Measurements from ENCODE around the gene AK5. TPM values are rescaled to one million over a fixed set of nuclear protein-coding genes. Genes with fewer than 3 reads are reported as not detected.

The AK5 gene
- total RNA-seq, 2 donors from 2014 or later: 1.2 TPM; not detected in 1

DNA sequence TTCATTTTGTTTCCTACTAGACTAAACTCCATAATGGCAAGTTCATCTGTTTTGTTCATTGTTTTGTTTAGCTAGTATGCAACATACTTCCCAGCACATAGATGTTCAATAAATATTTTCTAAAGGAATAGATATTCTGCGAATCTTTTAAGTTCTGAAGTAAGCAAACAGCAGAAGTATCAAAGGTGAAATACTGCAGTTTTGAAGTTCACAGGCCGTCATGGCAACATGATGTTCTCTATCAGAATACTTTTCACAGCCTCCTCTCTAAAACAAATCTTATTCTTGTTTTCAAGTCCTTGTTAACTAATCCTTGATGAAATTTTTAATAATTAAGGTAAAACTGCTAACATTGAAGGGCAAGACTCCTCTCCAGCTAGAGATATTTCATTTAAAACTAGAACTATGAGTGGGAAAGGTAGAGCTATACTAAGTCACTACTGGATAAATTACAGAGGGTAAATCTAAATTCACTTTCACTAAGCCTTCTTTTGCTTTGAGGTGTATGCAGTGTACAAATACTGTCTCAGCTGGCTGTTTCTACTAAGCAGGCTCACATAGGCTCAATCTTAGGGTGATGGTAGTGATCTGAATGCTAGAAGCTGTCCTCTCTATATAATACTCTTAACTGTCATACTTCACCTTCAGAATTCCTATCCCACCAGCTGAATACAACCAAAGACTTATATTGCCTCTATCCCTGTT lies 303.9 kb downstream of the AK5 start:
- DNase-seq (ENCODE audit: low spot score) (no peak), ATAC-seq (peak in 1 of 2 donors; percentile 31)
- Mint-ChIP-seq H3K4me3 (no peak overlapping the region), H3K4me1 (ENCODE audit: low read depth in 2 of 2) (no peaks in the 10 kb centered on the region), H3K27me3 (no peaks in the 10 kb centered on the region), H3K36me3 (no peaks in the 10 kb centered on the region), H3K27ac (no peak overlapping the region), H3K9me3 (no peaks in the 10 kb centered on the region)

DNA sequence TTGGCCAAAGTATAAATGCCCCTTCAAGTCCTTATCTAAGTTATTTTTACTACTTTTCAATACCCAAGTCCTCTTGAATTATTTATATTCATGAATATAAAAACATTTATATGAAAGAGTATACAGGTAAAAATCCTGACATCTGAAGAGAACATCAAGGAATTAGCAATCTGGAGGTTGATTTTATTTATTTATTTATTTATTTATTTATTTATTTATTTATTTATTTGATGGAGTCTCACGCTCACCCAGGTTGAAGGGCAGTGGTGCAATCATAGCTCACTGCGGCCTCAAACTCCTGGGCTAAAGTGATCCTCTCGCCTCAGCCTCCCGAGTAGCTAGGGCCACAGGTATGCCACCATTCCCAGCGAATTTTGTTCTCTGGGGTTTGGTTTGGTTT lies 307.4 kb downstream of the AK5 start:
- ATAC-seq: no peak
- no peak overlapping the region for H3K27ac Mint-ChIP-seq
- H3K27me3 Mint-ChIP-seq: no peaks in the 10 kb centered on the region
- H3K4me3 Mint-ChIP-seq: no peak overlapping the region
- peaks cover 0 to 12% of the 10 kb centered on the region in 2 donors for H3K4me1 Mint-ChIP-seq (ENCODE audit: low read depth in 2 of 2)
- no peaks in the 10 kb centered on the region for H3K36me3 Mint-ChIP-seq
- DNase-seq (ENCODE audit: low spot score): no peak
- H3K9me3 Mint-ChIP-seq: no peaks in the 10 kb centered on the region

DNA sequence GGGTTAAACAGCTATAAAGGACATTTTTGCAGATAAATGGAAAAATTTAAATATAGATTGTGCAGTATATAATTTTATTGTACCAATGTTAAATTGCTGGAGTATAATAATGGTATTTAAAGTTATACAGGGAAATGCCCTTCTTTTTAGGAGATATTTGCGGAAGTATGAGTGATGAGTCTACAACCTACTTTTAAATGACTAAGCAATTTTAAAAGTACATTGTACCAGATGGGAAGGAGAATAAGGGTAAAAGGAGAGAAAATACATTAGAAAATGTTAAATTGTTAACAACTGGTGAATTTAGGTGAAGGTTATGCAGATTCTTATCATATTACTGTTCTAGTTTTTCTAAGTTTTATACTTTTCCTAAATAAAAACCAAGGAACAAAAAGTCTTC lies 308.8 kb downstream of the AK5 start:
- H3K4me3 Mint-ChIP-seq: no peak overlapping the region
- H3K27me3 Mint-ChIP-seq: no peaks in the 10 kb centered on the region
- H3K9me3 Mint-ChIP-seq: no peaks in the 10 kb centered on the region
- DNase-seq (ENCODE audit: low spot score): no peak
- no peak overlapping the region for H3K27ac Mint-ChIP-seq
- ATAC-seq: no peak
- peaks cover 0 to 16% of the 10 kb centered on the region in 2 donors for H3K4me1 Mint-ChIP-seq (ENCODE audit: low read depth in 2 of 2)
- H3K36me3 Mint-ChIP-seq: no peaks in the 10 kb centered on the region

DNA sequence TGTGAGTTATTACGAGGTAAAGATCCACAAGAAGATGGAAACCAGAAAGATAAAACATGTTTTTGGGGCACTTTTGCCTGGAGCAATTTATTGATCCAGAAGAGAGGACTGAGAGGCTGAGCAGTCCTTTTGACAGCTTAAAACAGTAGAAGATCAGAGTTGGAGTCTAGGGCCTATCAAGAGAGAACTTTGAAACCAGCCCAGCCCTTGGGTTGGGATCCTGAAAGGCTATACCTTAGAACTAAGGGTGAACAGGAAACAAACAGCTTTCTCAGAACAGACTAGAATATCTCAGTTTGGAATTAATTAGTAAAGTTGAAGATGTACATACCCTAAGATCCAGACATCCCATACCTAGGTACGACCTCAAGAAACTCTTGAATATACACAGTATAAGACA lies 311.1 kb downstream of the AK5 start:
- no peak overlapping the region for H3K27ac Mint-ChIP-seq
- no peak overlapping the region for H3K4me3 Mint-ChIP-seq
- DNase-seq (ENCODE audit: low spot score) (no peak), ATAC-seq (no peak)
- H3K27me3 Mint-ChIP-seq: no peaks in the 10 kb centered on the region
- peaks cover 6% of the 10 kb centered on the region for H3K36me3 Mint-ChIP-seq
- peaks cover 0 to 16% of the 10 kb centered on the region in 2 donors for H3K4me1 Mint-ChIP-seq (ENCODE audit: low read depth in 2 of 2)
- H3K9me3 Mint-ChIP-seq: no peaks in the 10 kb centered on the region

DNA sequence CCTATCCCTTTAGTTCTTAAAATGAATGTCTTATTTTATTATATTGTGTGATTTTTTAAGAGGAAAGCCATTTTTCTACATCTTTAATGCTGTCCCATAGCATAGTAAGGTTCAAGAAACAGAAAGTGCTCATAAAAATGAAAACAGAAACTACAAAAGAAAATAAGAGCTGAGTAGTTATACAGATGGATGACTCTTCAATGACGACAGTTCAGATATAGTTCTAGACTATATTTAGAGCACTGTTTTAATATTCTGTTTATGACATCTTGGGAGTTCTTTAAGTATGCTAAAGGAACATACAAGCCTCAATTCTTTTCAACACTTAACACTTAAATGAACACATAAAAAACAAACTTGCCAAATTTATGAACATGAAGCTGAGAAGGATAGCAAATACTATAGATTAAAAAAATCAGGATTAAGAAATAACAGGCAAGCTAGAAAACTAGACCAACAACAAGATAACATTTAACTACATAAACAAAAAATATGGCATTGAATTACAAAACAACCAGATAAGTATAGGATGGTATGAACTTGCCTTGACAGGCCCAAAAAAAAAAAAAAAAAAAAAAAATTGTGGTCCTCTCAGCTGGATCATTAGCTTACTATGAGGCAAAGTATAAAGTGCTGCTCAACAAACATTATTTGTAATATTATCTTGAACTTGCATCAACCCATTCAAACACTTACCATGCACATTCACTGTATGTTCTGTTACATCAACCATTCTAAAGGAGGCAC lies 312.7 kb downstream of the AK5 start:
- no peaks in the 10 kb centered on the region for H3K27me3 Mint-ChIP-seq
- ATAC-seq: no peak
- no peak overlapping the region for H3K27ac Mint-ChIP-seq
- H3K4me3 Mint-ChIP-seq: no peak overlapping the region
- peaks cover 6% of the 10 kb centered on the region for H3K36me3 Mint-ChIP-seq
- no peaks in the 10 kb centered on the region for H3K9me3 Mint-ChIP-seq
- peaks cover 0 to 16% of the 10 kb centered on the region in 2 donors for H3K4me1 Mint-ChIP-seq (ENCODE audit: low read depth in 2 of 2)
- no peak for DNase-seq (ENCODE audit: low spot score)

DNA sequence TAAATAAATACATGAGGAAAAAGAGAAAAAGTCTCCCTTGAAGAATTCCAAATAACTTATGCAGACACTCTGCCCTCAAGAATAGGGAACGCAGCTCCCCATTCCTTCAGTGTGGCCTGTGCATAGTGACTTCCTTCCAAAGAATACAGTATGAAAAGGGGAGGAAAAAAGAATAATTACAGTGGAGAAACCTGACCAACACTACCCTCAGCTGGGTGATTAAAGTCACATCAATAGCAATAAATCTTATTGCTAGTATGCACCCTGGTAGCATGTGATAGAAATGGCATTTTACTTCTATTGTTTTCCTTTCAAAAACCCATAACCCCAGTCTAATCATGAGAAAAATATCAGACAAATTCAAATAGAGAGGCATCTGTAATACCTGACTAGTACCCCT lies 315.5 kb downstream of the AK5 start:
- H3K27ac Mint-ChIP-seq: no peak overlapping the region
- no peaks in the 10 kb centered on the region for H3K9me3 Mint-ChIP-seq
- DNase-seq (ENCODE audit: low spot score): no peak
- no peaks in the 10 kb centered on the region for H3K27me3 Mint-ChIP-seq
- H3K4me3 Mint-ChIP-seq: no peak overlapping the region
- peaks cover 4 to 5% of the 10 kb centered on the region in 2 donors for H3K4me1 Mint-ChIP-seq (ENCODE audit: low read depth in 2 of 2)
- peaks cover 6% of the 10 kb centered on the region for H3K36me3 Mint-ChIP-seq
- ATAC-seq: no peak

DNA sequence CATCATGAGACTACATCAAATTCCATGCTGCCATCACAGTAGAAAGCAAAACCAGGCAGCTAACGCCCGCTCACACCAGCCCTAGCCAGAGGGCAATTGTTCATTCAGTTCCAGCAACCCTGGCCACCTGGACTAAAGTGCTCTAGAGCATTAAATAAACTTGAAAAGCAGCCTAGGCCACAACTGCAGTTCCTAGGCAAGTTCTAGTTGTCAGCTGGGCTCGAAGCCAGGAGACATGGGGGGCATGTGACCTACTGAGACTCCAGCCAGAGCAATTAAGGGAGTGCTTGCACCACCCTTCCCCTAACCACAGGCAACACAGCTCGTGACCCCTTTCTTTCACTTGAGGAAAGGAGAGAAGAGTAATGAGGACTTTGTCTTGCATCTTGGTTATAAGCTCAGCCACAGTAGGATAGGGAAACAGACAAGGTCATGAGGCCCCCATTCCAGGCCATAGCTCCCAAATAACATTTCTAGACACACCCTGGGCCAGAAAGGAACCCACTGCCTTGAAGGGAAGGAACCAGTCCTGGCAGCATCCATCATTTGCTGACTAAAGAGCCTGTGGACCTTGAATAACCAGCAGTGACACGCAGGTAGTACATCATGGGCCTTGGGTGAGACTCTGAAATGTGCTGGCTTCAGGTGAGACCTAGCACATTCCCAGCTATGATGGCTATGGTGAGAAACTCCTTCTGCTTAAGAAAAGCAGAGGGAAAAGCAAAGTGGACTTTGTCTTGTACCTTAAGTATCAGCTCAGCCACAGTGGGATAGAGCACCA lies 323.6 kb downstream of the AK5 start:
- Mint-ChIP-seq H3K4me1 (ENCODE audit: low read depth in 2 of 2) (peaks cover 8 to 14% of the 10 kb centered on the region in 2 donors), H3K9me3 (peaks cover 7% of the 10 kb centered on the region), H3K27me3 (no peaks in the 10 kb centered on the region), H3K27ac (no peak overlapping the region), H3K4me3 (no peak overlapping the region), H3K36me3 (peaks cover 38% of the 10 kb centered on the region)
- ATAC-seq (peak in 1 of 2 donors; percentile 40), DNase-seq (ENCODE audit: low spot score) (no peak)

DNA sequence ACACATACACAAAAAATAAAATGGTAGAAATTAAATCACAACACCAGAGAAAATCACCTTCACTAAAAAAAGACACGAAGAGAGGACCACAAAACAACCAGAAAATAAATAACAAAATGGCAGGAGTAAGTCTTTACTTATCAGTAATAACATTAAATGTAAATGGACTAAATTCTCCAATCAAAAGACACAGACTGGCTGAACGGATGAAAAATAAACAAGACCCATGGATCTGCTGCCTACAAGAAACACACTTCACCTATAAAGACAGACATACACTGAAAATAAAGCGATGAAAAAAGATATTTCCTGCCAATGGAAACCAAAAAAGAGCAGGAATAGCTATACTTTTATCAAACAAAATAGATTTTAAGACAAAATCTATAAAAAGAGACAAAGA lies 327.1 kb downstream of the AK5 start:
- Mint-ChIP-seq H3K9me3 (peaks cover 7% of the 10 kb centered on the region), H3K4me1 (ENCODE audit: low read depth in 2 of 2) (peaks cover 8 to 13% of the 10 kb centered on the region in 2 donors), H3K27me3 (no peaks in the 10 kb centered on the region), H3K36me3 (peaks cover 44% of the 10 kb centered on the region), H3K4me3 (no peak overlapping the region), H3K27ac (no peak overlapping the region)
- no peak for ATAC-seq
- DNase-seq (ENCODE audit: low spot score): no peak

Other genes starting within 250 kb of the AK5 start
- gene PIGK, start 62.6 kb upstream of the AK5 start, total RNA-seq: 10 to 100 TPM; 14.2 to 21.9 TPM

All from natural killer cell treated with Interleukin-12 subunit alpha and Interleukin-12 subunit beta and Interleukin-15 and Interleukin-18, amount 100 ng/mL, for 72 hours (primary cell).